HUDEP-2 (cell line): ENCODE results near the gene ADCY5.
A peak's percentile ranks its signal among the peaks of the same experiment; 100 is the strongest.

Experiments used
- DNase-seq, 76 experiments: peaks; one replicate each; lab custom pipeline; 2025; ENCODE audit not compliant: unreplicated experiment in 76 of 76; lab: John Stamatoyannopoulos, UW

The ADCY5 gene

DNA sequence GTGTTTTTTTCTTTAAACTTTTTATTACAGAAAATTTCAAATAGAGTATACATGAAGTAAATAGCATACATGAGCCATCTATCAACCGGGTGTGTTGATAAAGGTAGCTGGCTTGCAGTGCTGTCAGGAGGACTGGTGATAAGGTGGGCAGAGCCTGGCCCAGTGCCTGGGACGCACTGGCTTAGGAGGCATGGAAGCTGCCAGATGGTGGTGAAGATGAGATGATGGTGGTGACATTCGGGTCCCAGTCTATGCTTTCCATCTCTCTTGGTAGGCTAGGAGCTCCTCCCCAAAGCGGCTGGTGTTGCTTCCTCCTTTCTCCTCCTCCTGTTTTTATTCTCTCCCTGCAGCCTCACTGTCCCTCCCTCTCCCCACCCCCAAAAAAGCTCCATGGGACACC is 101.7 kb downstream of the ADCY5 start:
- peak in 72 of 76 experiments; percentile 9 to 89 (median 62) for DNase-seq

DNA sequence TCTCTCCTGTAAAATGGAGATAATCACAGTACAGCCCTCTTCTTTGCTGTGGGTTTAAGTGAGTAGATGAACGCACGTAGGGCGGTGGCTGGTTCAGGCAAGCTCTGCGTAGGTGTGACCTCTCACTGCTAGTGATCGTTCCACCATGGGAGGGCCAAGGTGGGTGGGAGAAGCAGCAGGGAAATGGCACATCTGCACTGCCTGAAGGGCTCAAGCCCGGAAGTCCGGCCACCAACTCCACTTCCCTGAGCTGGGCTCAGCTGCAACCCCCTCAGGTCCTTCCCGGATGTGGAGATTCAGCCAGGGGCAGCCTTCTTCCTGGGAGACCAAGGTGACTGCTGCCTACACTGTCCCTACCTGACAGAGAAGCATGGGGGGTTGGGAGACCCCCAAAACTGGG is 102.9 kb downstream of the ADCY5 start:
- peak in 1 of 76 experiments; percentile 10 for DNase-seq

DNA sequence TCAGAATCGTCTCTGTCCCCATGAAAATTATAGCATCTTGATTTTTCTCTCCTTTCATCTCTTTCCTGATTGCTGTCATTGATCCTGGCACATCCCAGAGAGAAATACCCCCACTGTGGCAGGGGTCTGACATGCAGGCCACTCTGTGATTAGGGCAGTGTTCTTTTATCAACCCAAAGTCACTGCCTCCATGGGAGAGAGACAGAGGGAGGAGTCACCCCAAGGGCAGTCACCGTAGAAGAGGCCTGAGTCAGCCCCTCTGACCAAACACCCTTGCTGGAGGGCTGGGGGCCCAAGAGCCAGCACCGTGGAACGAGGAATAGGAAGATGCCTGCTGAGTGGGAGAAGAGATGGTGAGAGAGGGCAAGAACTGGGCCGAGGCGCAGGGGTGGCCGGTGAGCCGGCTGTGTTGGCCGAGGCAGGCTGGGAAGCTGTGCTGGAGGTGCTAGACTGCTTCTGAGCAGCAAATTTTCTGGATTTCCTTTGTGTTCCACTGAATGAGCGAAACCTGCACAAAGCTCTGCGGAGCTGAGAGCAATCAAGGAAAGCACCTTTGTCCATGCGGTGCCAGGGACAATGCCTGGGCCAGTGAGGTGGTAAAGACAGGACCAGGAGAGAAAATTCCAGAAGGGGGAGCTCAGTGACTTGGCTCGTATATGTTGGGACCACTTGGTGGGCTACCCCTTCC is 103.8 kb downstream of the ADCY5 start:
- no peak for DNase-seq

DNA sequence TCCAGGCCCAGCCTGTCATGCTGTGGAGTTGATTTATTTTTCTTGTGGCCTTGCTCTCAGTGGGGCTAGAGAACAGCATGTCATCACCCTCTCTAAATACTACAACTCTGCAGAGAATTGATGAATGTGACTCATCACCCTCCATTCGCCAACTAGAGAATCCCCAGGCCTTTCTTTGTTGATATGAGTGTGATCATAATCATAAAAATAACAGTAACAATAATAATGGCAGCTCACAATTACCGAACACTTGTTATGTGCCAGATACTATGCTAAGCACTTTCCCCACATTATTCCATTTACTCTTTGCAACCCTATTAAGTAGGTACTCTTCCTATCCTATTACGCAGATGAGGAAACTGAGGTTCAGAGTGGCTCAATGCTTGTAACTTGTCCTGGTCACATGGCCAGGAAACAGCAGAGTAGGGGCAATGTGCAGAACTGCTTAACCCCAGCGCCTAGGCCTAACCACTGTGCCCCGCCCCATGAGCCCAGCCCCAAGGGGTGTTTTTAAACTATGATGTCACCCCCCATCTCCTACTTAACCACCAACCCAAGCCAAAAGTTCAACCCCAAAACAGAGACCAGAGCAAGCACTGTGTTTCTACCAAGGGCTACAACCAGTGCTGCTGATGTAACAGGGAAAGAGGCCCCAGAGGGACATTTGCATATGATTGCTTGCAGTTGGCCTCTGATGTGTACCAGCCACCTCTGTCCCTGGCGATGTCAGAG is 104.5 kb downstream of the ADCY5 start:
- DNase-seq = no peak

DNA sequence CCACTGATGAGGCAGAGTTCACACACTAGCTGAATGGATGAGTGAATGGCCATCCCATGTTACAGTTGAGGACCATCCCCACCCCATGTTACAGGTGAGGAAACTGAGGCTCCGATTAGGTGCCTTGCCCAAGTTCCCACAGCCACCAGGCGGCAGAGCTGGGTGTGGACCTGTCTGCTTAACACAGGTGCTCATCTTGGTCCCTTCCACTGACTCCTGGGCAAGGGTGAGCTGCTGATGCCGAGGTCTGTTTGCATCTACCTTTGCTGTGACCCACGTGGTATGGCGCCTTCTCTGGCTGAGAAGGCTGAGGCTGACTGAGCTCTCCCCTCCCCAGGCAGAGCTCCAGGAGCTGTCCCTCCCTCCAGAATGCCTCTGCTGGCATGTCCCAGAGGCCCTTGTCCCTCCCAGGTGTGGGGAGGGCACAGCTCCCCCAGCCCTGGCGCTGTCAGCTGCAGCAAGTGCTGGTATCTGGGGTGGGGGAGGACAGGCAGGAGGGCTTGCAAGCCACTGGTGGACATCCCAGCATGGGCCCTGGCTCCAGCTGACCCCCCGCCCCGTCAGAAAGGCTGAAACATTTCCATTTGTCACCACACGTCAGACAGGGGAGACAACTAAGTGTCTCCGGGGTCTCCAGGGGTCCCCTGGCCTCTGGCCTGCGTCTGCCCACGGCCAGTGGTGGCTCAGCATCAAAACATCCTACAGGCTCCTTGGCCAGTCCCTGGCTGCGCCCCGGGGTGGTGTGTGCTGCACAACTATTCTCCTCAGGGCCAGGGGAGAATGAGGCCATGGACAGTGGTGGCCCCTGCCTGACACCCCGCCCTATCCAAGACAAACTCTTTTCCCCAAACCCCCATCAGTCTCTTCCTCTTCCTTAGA is 105.4 kb downstream of the ADCY5 start:
- DNase-seq = no peak

DNA sequence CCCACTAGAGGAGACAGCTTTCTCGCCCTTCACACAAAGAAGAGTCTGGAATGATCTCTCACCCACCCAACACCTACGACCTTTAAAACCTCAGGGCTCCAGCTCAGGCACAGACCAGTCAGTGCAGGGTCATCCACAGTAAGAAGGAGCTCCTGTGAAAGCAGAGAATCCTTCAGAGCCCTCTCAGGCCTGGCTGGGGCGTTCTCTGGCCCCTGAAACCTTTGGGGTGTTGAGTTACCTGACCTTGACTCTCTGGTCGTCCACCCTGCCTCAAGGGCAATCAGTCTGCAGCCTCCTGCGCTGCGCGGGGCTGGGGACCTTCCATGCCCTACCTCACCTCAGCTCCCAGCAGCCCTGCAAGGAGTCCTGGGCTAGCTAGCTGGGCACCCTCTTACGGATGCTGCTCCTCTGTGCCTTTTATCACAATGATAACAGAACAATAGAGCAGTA is 106.2 kb downstream of the ADCY5 start:
- DNase-seq = no peak

DNA sequence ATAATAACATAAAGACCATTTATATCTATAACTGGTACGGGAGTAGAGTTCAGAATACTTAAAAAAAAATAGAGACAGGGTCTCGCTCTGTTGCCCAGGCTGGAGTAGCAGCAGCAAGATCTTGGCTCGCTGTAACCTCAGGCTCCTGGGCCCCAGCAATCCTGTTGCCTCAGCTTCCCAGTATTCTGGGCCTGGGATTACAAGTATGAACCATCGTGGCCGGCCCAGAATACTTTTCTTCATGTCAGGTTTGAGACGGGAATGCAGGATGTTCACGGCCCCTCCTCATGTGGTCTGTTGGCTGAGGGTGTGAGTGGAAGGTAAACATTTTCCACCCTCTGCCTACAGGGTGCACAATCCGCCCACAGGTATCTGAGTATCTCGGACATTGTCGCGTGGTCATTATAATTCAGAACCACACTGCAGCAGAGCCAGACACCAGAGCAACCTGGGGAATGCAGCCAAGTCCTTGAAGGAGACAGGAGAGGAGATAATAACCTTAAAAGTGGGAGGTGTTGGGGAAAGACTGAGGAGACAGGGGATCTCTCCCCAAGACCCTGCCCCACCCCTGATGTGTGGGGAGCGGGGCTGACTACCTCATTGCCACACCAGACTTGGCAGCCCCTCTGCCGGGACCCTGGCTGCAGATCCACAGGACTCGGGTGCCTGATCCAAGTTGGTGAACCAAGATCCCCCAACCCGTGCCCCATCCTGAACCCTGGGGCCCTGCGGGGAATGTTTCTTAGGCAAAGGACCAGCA is 106.8 kb downstream of the ADCY5 start:
- DNase-seq = no peak

DNA sequence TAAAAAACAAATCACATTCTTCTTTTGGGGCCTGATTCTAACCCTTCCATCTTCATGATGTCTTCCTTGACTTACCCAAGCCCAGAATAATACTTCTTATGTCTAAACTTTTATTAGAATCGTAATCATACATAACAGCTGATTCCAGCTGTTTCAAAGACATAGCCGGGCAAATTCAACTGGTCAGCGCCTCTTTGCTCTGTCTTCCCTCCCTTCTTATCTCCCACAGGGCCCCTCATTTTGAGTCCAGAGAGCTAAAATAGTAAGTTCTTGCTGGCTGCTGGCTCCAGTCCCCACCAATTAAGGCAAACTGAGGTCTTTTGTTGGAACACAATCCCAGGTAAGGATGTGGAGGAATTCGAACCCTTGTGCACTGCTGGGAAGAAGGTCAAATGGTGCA is 108.6 kb downstream of the ADCY5 start:
- DNase-seq = no peak

DNA sequence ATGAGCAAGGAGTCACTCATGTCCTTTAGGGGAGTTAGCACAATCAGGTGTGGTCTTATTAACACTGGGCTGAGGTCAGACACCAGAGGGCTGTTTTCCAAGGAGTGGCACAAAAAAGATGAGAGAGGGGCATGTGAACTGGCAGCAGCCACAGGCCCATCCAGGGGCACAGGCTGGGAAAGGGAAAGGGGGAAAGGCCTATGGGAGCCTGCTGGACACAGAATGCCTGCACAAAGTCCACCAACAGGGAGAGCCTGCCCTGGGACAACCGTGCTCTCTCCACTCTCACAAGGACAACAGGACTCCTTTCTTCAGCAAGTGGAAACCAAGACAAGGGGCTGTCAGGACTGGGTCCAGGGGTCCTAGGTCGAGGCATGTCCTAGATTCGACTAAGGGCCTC is 109.6 kb downstream of the ADCY5 start:
- no peak for DNase-seq

DNA sequence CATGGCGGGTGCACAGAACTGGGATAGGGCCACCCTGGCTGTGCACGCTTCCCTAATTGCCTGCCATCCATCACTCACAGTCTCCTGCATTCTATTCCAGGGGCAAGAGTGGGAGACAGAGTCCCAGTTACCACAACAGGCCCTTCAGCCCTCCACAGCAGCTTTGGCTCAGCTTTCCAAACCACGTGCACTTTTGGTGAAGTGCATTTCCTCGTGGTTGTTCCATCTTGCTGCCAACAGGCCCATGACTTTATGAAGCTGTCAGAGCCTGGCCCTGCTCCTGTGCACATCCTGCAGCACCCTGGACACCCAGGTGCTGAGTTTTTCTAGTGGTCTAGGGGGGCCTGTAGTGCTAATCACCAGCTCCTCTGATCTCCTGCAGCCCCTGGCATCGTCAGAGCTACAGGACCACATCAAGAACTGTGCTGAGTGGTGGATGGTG is 110.2 kb downstream of the ADCY5 start:
- DNase-seq = no peak

DNA sequence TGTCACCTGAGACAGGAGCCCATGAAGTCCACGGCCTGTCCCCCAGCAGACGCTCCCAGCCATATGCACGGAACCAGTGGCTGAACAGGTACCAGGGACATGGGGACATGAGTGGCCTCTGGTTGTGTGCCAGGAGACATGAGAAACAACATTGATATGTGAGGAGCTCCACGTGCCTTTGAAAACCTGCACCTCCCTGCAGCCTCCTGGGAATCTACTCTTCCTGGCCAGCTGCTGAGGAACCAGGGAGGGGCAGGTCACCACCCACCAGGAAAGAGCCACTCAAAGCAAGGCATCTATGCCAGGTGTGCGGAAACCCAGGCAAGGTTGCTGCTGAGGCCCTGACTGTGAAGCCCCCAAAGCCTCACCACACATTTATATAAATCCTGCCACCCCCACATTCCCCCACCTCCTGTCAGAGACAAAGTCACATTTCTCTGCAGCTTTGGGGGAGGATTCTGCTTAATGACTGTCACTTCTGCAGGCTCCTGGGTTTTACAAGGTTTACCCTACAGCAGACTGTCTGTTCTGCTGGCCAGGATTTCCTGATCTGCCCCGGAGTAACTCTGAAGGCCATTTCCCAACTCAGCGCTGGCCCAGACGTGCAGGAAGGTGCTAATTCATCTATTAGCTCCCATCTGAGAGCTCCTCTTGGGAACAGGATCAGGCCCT is 110.8 kb downstream of the ADCY5 start:
- no peak for DNase-seq

DNA sequence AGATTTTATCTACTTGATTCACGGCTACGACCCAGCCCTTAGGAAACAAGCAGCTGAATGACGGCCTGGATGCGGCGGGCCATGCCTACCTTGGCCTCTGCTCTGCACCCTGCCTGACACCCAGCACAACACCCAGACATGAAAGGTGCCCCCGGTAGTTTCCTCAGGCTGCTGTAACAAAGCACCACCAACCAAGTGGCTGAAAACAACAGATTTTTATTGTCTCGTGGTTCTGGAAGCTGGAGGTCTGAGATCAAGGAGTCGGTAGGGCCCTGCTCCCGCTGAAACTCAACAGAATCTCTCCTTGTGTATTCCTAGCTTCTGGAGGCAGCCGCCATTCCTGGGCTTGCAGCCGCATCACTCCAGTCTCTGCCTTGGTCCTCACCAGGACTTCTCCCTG is 111.7 kb downstream of the ADCY5 start:
- no peak for DNase-seq

DNA sequence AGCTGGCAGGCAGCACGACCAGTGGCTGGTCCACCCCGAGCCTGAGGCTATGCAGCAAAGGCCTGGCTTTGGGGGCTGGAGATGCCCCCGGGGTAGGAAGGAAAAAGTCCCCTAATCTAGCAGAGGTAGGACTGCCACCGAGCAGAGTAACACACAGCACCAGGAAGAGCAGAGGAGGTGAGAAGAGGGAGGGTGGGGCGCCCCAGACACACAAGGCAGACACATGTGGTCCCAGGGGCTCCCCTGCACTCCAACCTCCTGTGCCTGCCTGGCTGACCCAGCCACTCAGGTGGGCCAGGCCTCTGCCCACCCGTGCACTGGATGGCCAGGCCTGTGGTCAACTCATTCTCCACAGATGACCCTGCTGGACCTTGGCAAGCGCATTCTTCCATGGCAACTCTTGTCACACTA is 112.4 kb downstream of the ADCY5 start:
- no peak for DNase-seq

DNA sequence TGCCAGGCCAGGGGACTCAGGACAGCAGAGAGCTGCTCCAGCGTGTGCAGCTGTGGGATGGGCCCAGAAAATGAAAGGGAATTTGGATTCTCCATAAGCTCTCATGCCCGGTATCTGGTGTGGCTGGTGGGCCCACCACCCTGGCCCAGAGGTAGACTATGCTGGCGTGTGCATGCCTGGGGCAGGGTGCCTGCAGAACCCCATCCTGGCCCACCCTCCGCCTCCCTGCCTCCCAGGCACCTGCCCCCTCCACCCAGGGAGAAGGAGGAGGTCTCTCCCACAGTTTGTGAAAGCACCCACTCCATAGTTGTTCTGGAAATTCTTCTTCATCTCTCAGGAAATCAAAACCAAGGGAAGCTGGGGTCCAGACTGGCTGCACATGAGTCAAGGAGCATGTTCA is 112.9 kb downstream of the ADCY5 start:
- DNase-seq = no peak

DNA sequence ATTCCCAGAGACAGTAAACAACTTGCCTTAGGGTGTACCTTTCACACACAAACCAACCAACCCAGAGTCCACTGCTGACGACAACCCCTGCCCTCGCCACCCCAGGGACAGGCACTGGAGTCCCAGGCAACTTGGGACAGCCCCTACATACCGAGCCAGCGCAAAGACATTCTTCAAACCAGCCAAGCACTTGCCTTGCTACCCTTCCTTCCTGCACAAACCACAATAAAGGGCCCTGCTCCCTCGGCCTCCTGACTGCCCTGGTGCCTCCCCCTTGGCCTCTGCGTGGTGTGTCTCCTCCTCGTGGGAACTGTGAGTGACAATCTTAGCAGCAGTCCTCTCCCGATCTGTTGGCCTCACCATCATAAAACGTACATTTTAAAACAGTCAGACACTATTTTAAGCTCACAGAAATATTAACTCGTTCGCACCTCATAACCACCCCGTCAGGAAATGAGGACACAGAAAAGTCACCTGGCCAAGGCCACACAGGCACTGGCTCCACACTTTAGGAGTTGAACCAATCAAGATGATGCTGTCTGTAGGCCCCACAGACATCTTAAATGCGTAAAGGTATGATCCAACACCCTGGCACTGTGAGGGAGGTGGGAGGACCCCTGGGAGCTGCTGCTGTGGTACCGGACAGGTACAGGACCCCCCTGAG is 113.8 kb downstream of the ADCY5 start:
- no peak for DNase-seq

DNA sequence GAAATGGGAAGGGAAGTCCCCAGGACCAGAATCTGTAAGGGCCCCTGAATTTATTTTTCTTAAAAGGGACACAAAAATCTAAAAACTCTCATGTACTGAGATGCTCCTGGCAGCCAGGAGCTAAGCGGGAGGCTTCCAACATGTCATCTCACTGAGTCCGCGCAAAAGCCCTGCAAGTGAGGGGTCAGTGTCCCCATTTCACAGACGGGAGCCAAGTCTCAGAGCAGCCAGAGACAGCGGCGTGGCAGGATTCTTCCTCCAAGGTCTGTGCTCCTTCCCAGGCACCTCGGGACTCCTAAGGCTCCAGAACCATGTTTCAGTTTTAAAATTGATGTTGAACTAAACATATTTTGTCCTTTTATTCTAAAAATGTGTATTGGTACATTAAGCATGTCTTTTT is 114.8 kb downstream of the ADCY5 start:
- no peak for DNase-seq

DNA sequence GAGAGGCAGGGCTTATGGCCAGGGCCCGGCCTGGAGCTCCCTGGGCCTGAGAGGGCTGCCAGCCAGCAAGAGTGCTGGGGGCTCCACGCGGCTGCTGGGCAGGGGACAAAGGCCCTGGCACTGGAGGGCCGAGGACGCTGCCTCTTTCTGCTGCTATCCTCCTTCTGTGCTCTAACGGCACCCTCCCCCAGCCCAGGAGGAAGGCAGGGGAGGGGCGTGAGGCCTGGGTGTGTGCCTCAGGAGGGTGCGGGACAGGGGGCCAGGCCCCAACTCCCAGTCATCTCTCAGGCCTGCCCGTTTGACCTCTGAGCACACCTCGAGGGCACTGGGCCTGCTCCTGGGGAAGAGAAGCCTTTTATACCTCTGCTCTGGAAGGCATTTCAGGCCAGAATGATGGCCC is 115.5 kb downstream of the ADCY5 start:
- no peak for DNase-seq

DNA sequence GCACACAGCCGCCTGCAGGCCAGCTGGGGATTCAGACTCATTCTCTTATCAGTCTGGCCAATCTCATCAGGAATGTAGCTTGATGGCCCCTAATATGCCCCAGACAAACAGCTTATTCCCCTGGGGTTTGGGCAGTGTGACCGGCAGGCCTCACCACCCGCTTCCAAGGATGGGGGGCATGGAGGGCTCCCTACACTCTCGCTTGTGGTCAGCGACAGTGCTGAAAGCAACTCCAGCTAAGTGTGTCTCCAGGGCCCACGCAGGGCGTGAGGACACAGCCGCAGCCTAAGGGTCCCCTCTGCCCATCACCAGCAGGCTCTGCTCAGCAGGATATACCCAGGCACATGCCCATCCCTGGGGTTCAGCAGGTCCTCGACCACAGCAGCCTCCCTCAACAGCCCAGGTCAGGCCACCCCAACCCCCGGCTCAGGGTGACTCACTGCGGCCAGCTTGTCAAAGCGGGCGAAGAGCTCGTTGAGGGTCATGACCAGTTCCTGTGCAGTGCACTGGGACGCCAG is 116.7 kb downstream of the ADCY5 start:
- no peak for DNase-seq

DNA sequence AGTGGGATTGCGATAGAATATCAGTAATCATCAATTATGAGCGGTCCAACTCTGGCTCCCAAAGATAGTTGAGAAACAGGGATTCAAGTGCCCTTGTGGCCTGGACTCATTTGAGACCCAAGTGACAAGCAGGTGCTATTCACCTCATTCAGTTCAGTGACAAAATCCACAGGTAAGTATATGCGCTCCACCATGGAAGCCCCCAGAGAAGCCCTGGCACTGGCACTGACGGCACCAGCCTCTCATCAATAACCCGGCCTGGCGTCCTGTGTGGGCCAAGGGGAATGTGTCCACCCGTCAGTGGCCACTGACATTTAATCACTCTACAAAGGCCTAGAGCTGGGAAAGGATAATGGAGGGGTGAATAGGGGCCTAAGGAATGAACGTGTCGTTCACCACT is 117.2 kb downstream of the ADCY5 start:
- DNase-seq = no peak
